GM21723 (cell line): ENCODE results near the gene LILRB3.
"Not testable (repeated sequence)": the region's sequence is repeated elsewhere in the genome, so short reads cannot be mapped to it uniquely, and the experiment has no call there.

ENCODE experiments used
- ATAC-seq: cut with Tn5 transposase; IDR thresholded peaks from one replicate; pipeline ENCODE4 v1.9.1; 2021; ENCODE audit warnings: mild to moderate bottlenecking, moderate library complexity; ENCODE audit not compliant: unreplicated experiment

The LILRB3 gene

GRCh38 chr19:54243809-54244208, 21.0 kb upstream of the LILRB3 start:
- ATAC-seq = not testable (repeated sequence)

DNA sequence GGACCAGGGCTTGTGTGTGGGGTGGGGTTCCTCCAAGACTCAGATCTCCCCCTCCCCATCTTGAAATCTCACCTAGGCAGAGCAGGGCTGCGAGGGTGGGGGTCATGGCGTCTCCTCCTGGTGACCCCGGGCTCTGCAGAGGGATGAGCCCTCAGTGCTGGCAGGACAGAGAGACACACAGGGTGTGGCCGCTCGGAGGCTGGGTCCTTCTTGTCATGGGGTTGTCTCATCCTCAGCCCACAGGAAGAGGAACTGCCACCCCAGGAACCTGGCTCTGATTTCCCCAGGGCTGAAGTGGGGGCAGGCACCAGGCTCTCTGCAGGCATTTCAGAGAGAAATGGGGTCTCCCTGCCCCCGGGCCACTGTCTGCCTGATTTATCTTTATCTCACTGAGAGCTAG, 19.8 kb upstream of the LILRB3 start, which contains the start of gene LILRA6:
Gene LILRA6 (minus strand): TSS at position 145 of the 400 bp plus-strand sequence.
- ATAC-seq = not testable (repeated sequence)

DNA sequence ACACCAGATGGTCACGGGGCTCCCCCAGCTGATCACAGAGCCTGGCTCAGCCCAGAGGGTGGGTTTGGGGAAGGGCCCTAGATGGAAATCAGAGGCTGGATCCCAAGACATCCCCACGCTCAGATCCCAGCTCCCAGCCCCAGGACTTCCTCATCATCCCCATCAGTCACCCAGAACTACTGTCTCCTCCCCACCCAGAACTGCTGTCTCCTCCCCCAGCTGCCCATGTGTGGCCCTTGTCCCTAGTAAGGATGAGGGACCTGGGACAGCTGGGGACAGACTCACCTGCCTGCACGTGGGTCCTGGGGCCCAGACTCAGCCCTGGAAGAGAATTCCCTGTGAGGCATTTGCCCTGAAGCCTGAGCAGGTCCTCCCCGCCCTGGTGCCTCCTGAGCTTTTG, 19.4 kb upstream of the LILRB3 start:
- not testable (repeated sequence) for ATAC-seq

GRCh38 chr19:54240372-54241336, 17.8 kb upstream of the LILRB3 start:
- ATAC-seq = not testable (repeated sequence)

DNA sequence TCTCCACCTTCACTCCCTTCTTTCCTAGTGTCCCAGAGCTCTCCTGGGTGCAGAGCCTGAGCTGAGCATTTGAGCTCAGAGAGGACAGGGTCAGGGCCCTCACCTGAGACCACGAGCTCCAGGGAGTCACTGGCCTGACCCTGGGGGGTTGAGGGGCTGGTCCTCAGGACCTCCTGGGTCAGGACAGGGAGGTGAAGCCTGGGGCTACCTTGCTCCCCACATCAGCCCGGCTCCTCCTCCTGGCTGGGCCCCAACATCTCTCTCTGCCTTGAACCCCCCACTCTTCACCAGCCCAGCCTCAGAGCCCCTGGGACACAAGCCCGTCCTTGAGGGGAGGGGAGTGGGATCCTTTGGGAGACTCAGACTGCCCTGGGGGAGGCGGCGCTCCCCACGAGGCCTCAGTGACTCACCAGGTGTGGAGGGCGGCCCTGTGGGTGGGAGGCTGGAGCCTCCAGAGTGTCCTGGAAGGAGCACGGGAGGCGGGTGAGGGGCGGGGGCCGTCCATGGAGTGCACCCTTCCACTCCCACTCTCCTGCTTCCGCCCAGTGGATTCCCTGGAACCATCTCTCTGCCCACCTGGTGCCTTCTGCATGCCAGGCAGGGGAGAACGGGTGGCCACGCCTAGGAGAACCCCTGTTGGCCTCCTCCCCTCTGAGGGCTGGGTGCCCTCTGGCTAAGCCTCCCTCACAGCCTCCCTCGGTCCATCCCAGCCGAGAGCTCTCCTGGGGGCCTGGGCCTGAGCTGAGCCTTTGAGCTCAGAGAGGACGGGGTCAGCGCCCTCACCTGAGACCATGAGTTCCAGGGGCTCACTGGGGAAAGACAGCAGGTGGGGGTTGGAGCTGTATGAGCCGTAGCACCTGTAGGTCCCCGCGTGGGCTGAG, 16.9 kb upstream of the LILRB3 start:
- not testable (repeated sequence) for ATAC-seq

DNA sequence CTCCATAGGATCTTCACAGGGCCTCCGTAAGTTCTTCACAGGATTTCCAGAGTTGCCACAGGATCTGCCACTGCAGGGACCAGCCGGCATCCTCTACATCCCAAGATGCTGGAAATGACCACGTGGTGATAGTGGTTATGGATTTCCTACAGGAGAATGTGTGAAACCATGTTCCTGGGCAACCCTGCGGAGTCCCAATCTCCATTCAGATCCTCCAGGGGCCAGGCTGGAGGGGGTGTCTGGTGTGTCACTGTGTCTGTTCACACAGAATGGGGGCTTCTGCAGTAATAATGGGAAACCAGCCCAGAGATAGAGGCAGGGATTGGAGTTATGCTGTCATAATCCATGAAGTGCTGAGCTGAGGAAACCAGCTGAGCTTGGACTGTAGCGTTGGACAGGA, 11.1 kb upstream of the LILRB3 start:
- ATAC-seq = no peak

DNA sequence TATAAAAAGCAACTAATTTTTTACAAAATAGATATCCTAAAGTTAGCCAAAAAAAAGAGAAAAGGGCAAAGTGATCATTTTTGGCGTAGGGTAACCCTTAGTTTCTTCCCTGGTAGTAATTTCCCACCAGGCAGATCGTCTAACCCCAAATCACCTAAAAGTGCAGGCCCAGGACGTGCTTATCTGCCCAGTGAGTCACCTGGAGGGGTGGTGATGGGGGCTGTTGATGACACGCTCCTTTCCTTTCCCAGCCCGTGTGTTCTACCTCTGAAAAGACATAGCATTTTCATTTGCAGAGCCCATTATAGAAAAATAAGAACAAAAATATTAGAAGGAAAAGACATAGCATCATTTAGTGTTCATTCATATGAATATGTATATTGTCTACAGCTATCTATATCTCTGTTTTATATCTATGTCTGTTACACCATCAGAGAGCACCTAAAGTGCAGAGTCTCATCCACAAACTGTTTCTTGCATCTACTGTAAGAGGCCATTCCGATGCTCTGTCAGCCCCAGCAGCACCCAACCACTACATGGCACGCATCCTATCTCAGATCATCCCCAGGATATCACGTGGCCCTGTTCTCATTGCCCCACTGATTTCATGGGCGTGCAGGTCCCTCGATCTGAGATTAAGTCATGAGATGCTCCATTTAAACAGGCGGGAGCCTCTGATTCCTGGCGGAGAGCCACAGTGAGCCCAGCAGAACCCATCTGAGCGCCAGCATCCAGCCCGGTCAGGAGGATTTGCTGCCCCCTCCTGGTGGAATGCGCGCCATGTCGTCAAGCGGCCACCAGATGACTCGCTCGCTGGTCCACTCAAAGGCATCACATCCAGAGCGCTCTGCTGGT, 8.5 kb upstream of the LILRB3 start:
- no peak for ATAC-seq

DNA sequence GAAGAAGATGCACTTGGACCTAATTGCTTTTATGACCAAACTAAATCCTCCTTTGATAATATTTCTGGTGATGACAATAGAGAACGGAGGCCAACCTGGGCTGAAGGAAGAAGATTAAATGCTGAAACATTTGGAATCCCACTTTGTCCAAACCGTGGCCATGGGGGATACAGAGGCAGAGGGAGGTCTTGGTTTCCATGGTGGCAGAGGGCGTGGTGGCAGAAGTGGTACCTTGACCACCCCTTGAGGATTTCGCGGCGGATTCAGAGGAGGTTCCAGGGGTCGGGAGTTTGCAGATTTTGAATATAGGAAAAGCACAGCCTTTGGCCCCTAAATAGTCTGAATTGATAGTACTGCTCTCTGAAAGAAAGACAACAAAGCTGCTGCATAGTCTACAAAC, 7.2 kb upstream of the LILRB3 start:
- ATAC-seq = no peak

- ATAC-seq = no peak
These were observed 6.3 kb upstream of the LILRB3 start for GRCh38 chr19:54229146-54229545.

GRCh38 chr19:54224619-54225018, 1.8 kb upstream of the LILRB3 start:
- ATAC-seq = not testable (repeated sequence)

- not testable (repeated sequence) for ATAC-seq
These were observed 1.1 kb upstream of the LILRB3 start for GRCh38 chr19:54223937-54224281.

DNA sequence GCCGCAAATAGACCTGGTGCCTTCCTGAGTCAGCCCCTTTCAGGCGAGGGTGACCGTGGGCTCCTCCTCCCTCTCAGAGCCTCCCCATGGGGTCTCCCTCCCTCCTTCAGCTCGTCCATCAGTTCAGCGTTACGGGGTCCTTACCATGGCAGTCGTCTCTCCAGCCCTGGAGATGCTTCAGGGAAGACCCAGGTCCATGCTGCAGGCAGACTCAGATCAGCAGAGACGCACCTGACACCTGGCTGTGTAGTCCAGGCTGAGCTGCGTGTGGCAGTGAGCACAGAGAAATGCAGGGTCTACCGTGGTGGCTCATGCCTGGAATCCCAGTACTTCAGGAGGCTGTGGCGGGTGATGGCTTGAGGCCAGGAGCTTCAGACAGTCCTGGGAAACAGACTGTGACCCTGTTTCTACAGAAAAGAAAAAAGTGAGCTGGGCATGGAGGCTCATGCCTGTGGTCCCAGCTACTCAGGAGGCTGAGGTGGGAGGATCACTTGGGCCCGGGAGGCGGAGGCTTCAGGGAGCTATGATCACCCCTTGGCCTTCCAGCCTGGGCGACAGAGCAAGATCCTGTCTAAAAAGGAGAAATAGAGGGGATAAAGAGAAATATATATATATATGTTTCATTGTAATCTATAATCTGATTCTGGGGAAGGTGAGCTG, 600 bp upstream of the LILRB3 start:
- not testable (repeated sequence) for ATAC-seq

GRCh38 chr19:54221947-54222346, 860 bp downstream of the LILRB3 start:
- ATAC-seq = not testable (repeated sequence)

DNA sequence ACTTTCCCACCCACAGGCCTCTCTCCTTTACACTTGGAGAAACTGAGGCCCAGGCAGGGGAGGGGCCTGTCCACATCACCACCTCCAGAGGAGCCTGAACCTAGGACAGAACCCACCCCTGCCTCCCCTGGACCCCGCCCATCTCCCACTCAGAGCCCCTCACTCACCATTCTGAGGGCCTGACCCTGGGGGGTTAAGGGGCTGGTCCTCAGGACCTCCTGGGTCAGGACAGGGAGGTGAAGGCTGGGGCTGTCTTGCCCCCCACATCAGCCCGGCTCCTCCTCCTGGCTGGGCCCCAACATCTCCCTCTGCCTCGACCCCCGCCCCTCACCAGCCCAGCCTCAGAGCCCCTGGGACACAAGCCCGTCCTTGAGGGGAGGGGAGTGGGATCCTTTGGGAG, 3.1 kb downstream of the LILRB3 start:
- not testable (repeated sequence) for ATAC-seq

DNA sequence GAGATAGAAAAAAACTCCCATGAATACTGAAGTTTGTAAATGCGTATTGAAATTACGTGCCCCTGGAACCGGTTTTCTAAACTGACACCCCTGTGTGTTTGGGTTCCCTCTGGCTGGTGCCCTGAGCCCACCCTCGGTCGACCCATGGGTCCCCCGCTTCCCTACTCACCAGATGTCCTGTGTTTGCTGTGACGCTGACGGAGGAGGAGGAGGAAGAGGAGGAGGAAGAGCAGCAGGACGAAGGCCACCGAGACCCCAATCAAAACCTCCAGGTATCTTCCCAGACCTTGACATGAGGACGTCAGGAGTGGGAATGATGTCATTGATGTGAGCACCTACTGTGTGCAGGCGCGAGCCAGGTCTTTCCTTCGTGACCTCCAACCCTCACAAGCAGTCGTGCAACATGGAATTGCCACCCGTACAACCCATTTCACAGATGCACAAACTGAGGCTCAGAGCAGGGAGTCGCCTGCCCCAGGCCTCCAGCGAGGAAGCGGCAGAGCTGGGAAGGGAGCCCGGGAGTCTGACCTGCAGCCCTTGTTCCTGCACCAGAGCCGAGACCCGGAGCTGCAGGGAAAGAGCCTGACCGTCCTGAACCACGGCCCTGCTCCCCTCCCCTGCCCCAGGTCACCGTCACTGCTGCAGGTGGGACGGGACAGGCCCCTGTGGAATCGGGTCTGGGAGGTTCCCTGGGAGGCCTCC, 3.7 kb downstream of the LILRB3 start:
- no peak for ATAC-seq

- ATAC-seq = no peak
These were observed 4.5 kb downstream of the LILRB3 start for GRCh38 chr19:54218259-54218658.

DNA sequence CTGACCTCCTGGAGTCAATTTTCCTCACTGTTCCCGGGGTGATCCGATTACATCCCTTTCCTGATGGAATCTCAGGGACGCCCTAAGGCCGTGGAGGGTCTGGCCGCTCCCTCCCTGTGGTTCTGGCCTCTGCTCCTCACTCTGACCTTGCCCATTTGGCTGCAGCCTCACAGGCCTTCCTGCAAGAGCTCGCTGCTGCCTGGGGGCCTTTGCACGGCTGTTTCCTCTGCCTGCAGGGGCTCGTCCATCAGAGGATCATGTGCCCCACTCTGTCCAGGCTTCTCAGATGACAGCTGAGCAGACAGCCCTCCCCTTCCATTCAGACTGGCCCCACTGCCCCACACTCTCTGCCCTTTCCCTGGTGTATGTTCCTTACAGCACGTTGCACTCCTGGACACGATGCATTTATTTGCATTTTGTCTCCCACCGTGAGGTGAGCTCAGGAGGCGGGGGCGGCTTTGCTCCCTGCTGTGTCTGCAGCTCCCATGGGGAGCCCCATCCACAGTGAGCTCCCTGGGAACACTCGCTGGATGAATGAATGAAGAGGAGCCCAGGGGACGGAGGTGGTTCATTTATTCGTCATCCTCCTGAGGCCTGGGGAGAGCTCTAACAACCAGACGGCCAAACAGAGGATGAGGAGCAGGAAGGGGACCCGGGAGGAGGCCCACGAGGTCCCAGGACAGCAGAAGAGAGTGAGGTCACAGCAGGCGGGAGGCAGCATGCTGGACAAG, 5.1 kb downstream of the LILRB3 start:
- ATAC-seq = not testable (repeated sequence)

DNA sequence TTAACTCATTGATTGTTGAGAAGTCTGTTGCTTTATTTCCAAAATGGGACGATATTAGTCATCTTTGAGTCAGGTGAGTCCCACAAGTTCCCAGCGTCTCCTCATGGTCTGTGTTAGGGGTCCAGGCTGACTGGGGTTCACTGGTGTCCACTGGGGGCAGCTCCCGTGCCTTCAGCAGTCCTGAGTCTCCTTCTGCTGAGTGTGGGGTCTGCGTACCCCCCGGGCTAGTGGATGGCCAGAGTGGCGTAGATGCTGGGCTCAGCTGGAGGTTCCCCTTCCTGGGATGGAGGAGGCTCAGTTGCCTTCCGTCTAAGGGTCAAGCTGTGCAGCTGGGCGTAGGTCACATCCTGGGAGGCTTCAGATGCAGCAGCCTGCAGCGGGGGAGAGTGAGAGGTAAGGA, 5.9 kb downstream of the LILRB3 start:
- no peak for ATAC-seq

DNA sequence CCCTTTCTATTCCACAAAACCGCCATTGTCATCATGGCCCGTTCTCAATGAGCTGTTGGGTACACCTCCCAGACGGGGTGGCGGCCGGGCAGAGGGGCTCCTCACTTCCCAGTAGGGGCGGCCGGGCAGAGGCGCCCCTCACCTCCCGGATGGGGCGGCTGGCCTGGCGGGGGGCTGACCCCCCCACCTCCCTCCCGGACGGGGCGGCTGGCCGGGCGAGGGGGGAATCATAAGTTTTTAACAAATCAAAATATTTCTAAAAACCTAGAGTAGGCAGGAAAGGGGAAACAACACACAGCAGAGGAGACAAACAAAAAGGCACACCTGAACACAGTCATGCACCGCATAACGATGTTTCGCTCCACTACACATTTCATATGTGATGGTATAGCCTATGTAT, 8.1 kb downstream of the LILRB3 start:
- ATAC-seq = not testable (repeated sequence)
